ENCODE measurements around the gene RBM33. TPM values are rescaled to one million over a fixed set of nuclear protein-coding genes. Genes with fewer than 3 reads are reported as not detected.

The RBM33 gene
- total RNA-seq, 1 experiment from 2014 or later = 61.1 TPM

GRCh38 chr7:155805826-155806095 is 161.3 kb downstream of the RBM33 start:
- no peaks in the 10 kb centered on the region for H3K36me3 ChIP-seq (ENCODE audit: control insufficient read depth, insufficient read depth, low read length)
- H3K27me3 ChIP-seq (ENCODE audit: control insufficient read depth, insufficient read depth, low read length) = no peaks in the 10 kb centered on the region
- no peak overlapping the region for H3K27ac ChIP-seq (ENCODE audit: low read length)
- TF ChIP-seq SIN3A (IDR thresholded peaks at IDR 0.05; ENCODE audit: borderline replicate concordance, insufficient read depth, low read depth, low read length) (no peak), TCF7L2 (IDR thresholded peaks at IDR 0.05; ENCODE audit: low read depth, low read length) (no peak)
- TF ChIP-seq, protein P1, sequence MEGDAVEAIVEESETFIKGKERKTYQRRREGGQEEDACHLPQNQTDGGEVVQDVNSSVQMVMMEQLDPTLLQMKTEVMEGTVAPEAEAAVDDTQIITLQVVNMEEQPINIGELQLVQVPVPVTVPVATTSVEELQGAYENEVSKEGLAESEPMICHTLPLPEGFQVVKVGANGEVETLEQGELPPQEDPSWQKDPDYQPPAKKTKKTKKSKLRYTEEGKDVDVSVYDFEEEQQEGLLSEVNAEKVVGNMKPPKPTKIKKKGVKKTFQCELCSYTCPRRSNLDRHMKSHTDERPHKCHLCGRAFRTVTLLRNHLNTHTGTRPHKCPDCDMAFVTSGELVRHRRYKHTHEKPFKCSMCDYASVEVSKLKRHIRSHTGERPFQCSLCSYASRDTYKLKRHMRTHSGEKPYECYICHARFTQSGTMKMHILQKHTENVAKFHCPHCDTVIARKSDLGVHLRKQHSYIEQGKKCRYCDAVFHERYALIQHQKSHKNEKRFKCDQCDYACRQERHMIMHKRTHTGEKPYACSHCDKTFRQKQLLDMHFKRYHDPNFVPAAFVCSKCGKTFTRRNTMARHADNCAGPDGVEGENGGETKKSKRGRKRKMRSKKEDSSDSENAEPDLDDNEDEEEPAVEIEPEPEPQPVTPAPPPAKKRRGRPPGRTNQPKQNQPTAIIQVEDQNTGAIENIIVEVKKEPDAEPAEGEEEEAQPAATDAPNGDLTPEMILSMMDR (IDR thresholded peaks at IDR 0.05) = no peak
- no peaks in the 10 kb centered on the region for H3K9me3 ChIP-seq (ENCODE audit: control insufficient read depth, insufficient read depth, low read depth, low read length)
- ChIA-PET CTCF (no interaction called here), POLR2A (no interaction called here)
- ATAC-seq = peak; percentile 8; the same call in 1 of the 2 replicates
- no TSS peak for BruUV-seq (replicated peaks)
- intact Hi-C loops (cut with micrococcal nuclease; ENCODE audit: unreplicated experiment) = no loop called here
- in situ Hi-C loops (cut with HindIII; ENCODE audit: low pct_unique_long_range_greater_than_20kb, low sequenced_read_pairs) = no loop called here
- no peak for DNase-seq (ENCODE audit: low read depth, low spot score)
- peaks cover 13% of the 10 kb centered on the region for H3K4me1 ChIP-seq (ENCODE audit: control insufficient read depth, insufficient read depth, low read length)
- peak overlapping the region; percentile 27 to 38 for H3K4me3 ChIP-seq (ENCODE audit: low read depth in 2 of 2, low read length in 2 of 2)

GRCh38 chr7:155806096-155806871 is 161.8 kb downstream of the RBM33 start:
- ChIA-PET POLR2A (no interaction called here), CTCF (no interaction called here)
- Histone ChIP-seq H3K4me1 (ENCODE audit: control insufficient read depth, insufficient read depth, low read length) (peaks cover 18% of the 10 kb centered on the region), H3K36me3 (ENCODE audit: control insufficient read depth, insufficient read depth, low read length) (no peaks in the 10 kb centered on the region), H3K27ac (ENCODE audit: low read length) (no peak overlapping the region), H3K4me3 (ENCODE audit: low read depth in 2 of 2, low read length in 2 of 2) (no peak overlapping the region), H3K27me3 (ENCODE audit: control insufficient read depth, insufficient read depth, low read length) (peaks cover 2% of the 10 kb centered on the region; the same call in 1 of the 2 replicates), H3K9me3 (ENCODE audit: control insufficient read depth, insufficient read depth, low read depth, low read length) (no peaks in the 10 kb centered on the region)
- TF ChIP-seq SIN3A (IDR thresholded peaks at IDR 0.05; ENCODE audit: borderline replicate concordance, insufficient read depth, low read depth, low read length) (no peak), REST (IDR thresholded peaks at IDR 0.05; ENCODE audit: insufficient read depth in 1 of 2, low read depth in 2 of 2, low read length in 1 of 2) (no peak), TCF7L2 (IDR thresholded peaks at IDR 0.05; ENCODE audit: low read depth, low read length) (no peak), POLR2AphosphoS5 (IDR thresholded peaks at IDR 0.05; ENCODE audit: low read depth, low read length) (no peak)
- TF ChIP-seq, protein P1 (IDR thresholded peaks at IDR 0.05) = no peak
- DNase-seq (ENCODE audit: low read depth, low spot score) = no peak
- intact Hi-C loops (cut with micrococcal nuclease; ENCODE audit: unreplicated experiment) (no loop called here), in situ Hi-C loops (cut with HindIII; ENCODE audit: low pct_unique_long_range_greater_than_20kb, low sequenced_read_pairs) (no loop called here)
- no TSS peak for BruUV-seq (replicated peaks)
- no peak for ATAC-seq
